ENCODE results near the gene LRMDA.

- TF ChIP-seq EZH2phosphoT487 (IDR thresholded peaks at IDR 0.05; ENCODE audit: borderline replicate concordance) (no peak), CTCF (conservative IDR thresholded peaks at IDR 0.05; ENCODE audit: low read length) (no peak)
Observed at GRCh38 chr10:76563286-76563685, 1131.9 kb downstream of the LRMDA start.

Measured in Loucy (cell line).